GM18868 (cell line): ENCODE measurements around the gene S100A5.
"Not testable (repeated sequence)": the region's sequence is repeated elsewhere in the genome, so short reads cannot be mapped to it uniquely, and the experiment has no call there.

ENCODE experiments used
- ATAC-seq: cut with Tn5 transposase; IDR thresholded peaks from one replicate; pipeline ENCODE4 v1.9.1; 2021; ENCODE audit warnings: mild to moderate bottlenecking, moderate library complexity; ENCODE audit not compliant: unreplicated experiment

The S100A5 gene

GRCh38 chr1:153567621-153568366, 27.1 kb upstream of the S100A5 start:
- no peak for ATAC-seq

DNA sequence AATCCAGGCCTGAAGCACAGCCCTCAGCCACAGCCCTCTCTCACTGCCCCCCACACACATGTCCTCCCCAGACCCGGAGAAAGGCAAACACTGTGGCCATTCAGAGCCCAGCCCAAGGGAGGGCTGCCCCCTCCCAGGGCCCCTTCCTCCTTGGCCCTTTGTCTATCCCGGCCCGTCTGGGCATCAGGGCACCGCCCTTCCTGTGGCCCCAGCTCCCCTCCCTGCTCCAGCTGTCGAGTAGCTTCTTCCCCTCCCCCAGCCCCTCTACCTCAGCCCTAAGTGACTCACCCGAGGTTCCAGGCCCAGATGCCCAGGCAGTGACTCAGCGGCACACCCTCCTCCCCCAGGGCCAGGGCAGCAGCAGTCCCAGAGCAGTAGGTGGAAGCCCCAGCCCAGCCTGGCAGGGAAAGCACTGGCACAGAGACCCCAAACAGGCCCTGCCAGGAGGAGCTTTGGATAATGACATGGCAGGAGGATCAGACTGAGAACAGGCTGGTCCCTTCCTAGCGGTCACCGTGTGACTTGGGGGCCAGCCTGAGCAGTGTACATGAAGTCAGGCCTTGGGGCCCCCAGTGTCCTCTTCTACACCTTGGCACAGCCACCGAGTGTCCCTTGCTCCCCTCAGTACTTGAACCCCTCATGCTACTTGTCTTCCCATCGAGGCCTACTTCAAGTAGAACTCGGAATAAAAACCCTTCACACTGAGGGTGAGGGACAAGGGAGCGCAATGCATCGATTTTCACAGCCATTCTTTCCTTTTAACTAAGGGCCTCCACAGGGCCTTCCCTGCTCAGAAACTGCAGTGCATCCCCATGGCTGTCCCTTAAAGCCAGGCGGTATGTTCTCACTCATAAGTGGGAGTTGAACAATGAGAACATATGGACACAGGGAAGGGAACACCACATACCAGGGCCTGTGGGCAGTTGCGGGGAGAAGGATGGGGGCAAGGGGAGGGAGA, 26.0 kb upstream of the S100A5 start:
- ATAC-seq = peak; percentile 62

DNA sequence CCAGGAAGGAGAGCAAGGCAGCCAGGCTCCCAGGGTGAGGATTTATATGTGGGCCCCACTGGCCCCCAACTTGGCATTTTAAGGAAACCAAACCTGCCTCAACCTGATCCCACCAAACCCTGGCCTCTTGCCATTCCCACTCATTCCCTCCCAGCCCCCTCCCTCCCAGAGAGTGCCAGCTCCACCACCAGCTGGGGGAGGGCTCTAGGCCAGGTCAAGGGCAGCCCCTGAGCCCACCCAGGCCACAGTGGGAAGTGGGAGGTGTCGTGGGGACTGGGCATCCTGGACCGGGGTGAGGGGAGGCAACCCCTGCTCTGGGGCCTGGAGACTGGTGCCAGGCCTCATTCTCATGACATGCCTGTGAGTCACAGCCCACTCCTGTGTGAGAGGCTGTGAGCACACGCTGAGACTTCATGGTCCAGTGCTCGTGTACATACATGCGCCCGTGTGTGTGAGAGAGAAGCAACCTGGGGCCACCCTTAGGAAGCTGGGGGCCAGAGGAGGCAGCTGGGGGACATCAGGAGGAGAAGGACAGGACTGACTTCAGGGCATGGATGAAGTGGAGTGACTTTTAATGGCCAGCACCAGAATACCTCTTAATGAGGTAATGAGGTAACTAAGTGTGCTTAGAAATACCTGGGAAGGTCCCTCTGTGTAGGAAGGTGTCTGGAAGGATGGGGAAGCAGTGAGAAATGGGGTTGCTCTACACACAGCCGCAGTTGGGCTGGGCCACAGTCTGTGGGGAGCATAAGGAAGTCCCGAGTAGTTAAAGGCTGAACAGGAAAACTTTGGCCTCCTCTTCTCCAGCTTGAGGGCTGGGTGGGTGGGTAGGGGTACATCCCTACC, 25.0 kb upstream of the S100A5 start, which contains the start of gene S100A2:
TSS of gene S100A2 (minus strand) at position 316 of the 846 bp plus-strand sequence. CDS start 1,967 bp downstream, outside the sequence.
- ATAC-seq = peak; percentile 69

DNA sequence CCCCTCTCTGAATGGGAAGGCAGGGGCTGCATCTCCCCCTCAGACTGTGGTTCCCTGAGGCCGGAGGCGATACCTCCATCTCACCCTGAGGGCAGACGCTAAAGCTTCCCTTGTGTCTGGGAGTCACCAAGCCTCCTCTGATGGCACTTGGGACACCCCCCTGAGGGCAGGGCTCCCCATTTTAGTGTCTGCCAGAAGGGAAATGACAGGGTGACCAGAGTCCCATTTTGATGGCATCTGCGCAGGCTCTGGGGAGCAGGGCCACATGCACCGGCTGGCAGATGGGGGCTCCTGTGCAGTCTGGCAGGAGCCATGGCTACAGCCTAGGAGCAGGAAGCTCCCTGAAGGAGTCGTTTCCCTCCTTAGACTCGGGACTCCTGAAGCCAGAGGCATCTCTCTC, 23.3 kb upstream of the S100A5 start:
- no peak for ATAC-seq

DNA sequence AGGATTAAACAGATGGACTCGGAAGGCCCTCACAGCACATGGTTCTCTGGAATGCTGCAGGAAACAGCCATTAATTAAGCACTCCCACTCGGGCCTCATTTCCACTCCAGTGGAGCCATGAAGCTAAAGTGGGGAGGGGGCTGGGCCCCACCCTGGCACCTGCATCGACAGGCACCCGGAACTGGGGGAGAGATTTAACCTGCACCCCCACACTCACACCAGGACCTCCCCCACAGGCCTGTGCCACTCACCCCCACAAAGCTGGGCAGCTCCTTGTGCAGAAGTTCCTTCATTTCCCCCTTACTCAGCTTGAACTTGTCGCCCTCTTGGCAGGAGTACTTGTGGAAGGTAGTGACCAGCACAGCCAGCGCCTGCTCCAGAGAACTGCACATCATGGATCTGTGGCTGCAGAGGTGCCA, 22.8 kb upstream of the S100A5 start:
- no peak for ATAC-seq

DNA sequence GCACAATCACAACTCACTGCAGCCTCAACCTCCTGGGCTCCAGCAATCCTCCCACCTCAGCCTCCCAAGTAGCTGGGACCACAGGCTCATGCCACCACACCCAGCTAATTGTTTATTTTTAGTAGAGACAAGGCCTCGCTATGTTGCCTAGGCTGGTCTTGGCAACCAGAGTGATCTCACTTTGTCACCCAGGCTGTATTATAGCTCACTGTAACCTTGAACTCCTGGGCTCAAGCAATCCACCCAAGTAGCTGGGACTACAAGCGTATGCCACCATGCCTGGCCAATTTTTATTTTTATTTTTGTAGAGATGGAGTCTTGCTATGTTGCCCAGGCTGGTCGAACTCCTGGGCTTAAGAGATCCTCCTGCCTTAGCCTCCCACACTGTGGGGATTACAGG, 21.3 kb upstream of the S100A5 start:
- ATAC-seq = not testable (repeated sequence)

GRCh38 chr1:153561466-153561985, 20.8 kb upstream of the S100A5 start:
- ATAC-seq = no peak

DNA sequence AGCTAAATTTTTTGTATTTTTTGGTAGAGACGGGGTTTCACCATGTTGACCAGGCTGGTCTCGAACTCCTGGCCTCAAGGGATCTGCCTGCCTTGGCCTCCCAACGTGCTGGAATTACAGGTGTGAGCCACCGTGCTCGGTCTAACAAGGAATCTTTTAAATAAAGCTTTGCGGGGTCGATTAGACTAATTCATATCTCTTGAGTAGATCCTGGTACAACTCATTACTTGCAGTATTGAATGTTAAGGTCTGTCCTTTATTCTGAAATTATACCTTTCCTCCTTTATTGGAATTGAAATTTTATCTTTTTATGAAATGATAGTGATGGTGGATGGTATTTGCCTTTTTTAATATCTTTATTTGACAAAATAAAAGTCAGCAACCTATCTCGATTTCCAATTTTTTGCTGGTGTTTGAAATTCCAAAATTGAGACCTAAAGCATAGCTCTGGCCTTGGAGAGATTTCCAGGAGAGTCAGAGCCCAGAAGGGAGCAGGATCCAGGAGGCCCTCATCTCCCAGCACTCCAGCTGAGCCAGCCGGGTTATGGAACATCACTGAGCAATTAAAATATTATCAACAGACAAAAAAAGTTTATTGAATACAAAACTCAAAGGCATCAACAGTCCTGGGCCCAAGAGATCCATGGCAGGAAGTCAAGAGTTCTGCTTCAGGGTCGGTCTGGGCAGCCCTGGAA, 20.2 kb upstream of the S100A5 start:
- no peak for ATAC-seq

DNA sequence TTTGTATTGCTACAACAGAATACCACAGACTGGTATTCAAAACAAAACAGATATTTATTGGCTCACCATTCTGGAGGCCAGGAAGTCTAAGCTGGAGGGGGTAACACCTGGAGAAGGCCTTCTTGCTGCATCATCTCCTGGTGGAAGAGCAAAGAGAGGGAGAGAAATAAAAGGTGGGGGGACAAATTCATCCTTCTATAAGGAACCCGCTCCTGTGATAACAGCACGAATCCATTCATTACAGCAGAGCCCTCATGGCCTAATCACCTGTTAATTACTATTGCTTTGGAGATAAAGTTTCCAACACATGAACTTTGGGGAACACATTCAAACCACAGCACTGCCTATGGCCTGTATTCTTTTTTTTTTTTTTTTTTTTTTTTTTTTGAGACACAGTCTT, 19.5 kb upstream of the S100A5 start:
- no peak for ATAC-seq

- no peak for ATAC-seq
Measured at GRCh38 chr1:153557877-153558276, 17.1 kb upstream of the S100A5 start.

DNA sequence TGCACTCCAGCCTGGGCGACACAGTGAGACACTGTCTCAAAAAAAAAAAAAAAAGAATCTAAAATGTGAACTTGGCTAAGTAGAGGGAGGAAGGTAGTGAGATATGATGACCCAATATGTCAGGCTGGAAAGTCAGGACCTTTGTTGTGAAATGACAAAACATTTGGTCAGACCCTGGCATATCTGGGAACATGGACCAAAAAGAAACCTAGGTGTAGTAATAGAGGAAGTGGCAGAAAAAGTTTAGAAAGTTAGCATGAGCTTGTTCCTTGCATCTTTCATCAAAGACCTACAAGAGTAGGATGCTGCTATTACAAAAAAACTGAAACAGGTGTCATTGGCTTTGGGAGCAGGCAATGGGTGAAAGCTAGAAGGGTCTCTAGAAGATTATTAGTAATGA, 15.6 kb upstream of the S100A5 start:
- ATAC-seq = no peak

DNA sequence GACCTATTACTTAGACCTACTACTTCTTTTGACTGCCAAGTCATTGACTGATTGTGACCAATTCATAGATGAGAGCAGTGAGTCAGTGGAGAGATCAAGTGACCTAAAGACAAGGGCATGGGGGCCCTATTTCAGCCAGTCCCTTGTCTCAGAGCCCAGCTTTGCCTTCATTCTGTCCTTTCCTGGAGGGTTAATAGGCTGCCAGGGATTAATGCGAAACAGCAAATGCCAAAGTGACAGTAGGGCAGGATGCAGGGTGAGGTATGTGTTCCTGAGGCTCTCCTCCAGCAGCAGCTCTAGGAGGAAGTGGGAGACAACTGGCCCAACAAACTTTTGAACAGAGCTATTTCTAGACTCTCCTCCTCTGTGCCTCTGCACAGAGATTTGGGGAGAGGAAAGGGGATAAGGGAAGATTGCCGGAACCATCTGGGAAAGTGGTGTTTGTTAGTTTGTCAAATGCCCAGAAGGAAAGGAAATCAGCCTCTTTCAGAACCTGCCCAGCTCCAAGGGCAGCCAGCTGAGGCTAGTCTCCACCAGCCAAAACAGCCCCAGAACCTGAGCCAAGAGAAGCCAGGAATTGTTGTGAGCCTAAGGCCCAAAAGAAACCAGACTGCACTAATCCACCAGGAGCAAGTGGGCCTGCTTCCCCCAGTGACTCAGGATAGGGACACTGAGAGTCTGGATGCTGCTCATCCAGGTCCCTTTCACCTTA, 13.3 kb upstream of the S100A5 start:
- no peak for ATAC-seq

DNA sequence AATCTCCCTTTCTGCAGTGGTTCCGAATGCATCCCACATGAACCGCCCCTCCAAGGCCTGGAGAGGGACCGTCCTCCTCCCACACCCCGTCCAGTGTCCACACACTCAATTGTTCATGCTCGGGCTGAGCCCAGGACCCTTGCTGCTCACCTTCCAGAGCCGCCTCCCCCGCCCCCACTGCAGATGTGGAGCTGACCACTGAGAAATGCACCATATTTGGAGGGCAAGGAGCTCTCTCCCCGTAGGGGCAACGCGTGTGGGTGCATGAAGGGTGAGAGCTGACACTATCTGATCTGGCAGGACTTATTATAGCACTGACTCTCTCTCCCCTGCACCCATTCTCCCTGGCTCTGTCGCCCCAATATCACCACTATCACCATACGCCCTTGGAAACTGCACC, 12.4 kb upstream of the S100A5 start:
- no peak for ATAC-seq

DNA sequence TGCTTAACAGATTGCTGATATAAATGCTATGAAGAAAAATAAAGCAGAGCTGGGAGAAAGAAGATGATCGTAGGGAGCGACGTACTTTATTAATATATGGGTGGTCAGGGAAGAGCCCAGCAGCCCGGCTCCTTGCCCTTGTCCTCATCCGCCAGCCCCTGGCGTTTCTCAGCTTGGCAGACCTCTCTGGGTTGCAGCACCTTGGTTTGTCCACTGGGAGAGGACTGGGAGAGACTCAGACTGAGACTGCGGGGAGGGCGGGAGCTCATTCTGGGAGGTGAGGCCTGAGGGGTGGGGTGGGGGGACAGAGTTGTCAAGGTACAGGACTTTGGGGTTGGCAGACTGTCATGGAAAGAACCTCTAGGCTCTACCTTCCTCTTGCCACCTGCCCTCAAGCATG, 11.6 kb upstream of the S100A5 start:
- ATAC-seq = no peak

DNA sequence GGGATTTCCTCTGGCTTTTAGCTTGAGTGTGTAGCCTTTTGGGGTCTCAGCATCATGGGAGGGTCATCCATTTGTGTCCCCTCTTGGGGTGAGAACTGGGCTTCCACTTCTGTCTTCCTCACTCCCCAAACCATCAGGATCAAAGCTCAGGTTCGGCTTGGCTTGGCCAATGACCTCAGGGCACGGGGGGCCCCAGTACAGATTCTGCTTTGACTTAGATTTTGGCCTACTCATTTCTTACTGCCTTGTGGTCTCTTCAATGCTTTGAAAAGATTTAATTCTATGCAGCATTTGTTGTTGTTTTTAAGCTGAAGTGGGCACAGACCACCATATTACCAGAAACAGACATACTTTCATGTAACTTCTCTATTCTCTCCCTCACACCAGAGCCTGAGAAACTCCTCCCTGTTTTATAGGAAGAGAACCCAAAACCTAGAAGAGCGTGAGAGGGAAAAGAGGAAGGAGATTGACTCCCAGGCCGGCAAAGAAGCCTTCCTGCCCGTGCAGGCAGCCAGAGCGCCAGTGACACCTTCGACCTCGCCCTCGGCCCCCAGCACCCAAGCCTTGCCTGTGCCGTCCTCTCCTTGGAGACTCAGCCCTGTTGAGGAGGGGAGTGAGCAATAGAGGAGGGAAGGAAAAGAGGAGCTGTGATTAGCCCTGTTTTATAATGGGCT, 10.2 kb upstream of the S100A5 start:
- no peak for ATAC-seq

DNA sequence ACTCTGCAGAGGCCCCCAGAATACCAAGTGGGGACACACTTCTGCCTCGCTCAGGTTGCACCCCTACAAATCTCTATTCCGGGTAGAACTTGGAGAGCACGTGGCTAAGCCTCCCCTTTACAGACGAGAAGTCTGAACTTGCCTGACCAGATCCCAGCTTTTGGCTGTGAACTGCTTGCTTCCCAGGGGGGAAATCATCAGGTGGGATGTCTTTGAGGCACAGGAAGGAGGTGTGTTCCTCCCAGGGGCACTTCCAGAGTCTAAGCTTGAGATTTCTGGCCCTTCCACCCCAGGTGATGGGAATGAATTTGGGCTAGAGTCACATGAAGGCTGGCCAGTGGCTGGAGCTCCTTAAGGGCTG, 9.6 kb upstream of the S100A5 start:
- ATAC-seq = no peak

DNA sequence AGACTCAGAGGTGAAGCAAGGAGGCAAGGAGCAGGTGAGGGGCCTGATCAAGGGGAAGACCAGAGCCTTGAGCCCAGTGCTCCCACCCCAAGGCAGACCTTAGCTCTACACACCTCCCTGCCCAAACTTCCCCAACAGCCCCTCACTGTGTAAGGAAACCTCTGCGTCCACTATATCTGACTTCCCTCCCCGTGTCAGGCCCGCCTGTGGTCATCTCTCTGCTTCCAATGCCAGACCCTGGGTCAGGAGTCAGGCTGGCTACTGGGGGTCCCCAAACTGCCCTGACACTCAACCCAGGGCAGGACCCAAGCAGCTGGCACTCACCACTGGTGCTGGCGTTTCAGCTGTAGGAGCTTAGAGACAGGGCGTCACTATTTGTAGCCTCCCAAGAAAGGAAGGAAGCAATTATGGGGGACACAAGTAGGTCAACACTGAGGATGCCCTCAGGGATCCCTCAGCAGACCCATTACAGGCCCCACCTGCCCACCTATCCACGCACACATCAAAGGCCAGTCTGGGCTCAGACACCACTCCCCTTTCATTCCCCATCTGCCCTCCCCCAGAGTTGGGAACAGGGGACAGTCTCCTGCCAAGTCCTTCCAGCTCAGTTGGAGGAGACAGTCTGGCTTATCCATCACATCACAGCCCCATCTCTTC, 9.1 kb upstream of the S100A5 start:
- no peak for ATAC-seq
